Loucy (cell line): ENCODE results near the gene CD300LD.

Source experiments
- H2AFZ ChIP-seq: fragments of 200-600 bp; sonication (generic); 2 replicates; pipeline ENCODE4 v1.6.0; 2016; ENCODE audit warnings: antibody characterized with exemption, mild to moderate bottlenecking, low read length, moderate library complexity
- H3F3A ChIP-seq: fragments of 200-600 bp; 2 replicates; pipeline ENCODE4 v1.6.0; 2016; ENCODE audit warnings: antibody characterized with exemption, low read depth, mild to moderate bottlenecking
- H3K27me3 ChIP-seq: fragments of 200-600 bp; sonication (generic); 2 replicates; pipeline ENCODE4 v1.6.1; 2014; ENCODE audit warnings: low read length, mild to moderate bottlenecking; ENCODE audit not compliant: insufficient read depth, poor library complexity, severe bottlenecking
- H3K36me3 ChIP-seq: fragments of 200-600 bp; sonication (generic); 2 replicates; pipeline ENCODE4 v1.6.1; 2016; ENCODE audit warnings: low read length; ENCODE audit not compliant: insufficient read depth
- H3K4me1 ChIP-seq: fragments of 200-600 bp; sonication (generic); 2 replicates; pipeline ENCODE4 v1.5.1; 2014; ENCODE audit warnings: low read length, mild to moderate bottlenecking; ENCODE audit not compliant: insufficient read depth, poor library complexity, severe bottlenecking
- H3K4me2 ChIP-seq: fragments of 200-600 bp; sonication (generic); 2 replicates; pipeline ENCODE4 v1.6.0; 2014; ENCODE audit warnings: antibody characterized with exemption, low read length, low read depth, mild to moderate bottlenecking; ENCODE audit not compliant: poor library complexity, severe bottlenecking
- H3K4me3 ChIP-seq: fragments of 200-600 bp; sonication (generic); 2 replicates; pipeline ENCODE4 v1.5.1; 2014; ENCODE audit warnings: low read length, mild to moderate bottlenecking, mixed read lengths; ENCODE audit not compliant: poor library complexity, severe bottlenecking
- H3K79me2 ChIP-seq: fragments of 200-600 bp; sonication (generic); 2 replicates; pipeline ENCODE4 v1.6.1; 2014; ENCODE audit warnings: low read length; ENCODE audit not compliant: insufficient read depth
- H3K9ac ChIP-seq: fragments of 200-600 bp; sonication (generic); 2 replicates; pipeline ENCODE4 v1.6.0; 2014; ENCODE audit warnings: mild to moderate bottlenecking, low read depth, low read length, moderate library complexity; ENCODE audit not compliant: poor library complexity, severe bottlenecking
- H3K9me2 ChIP-seq: fragments of 200-600 bp; sonication (generic); replicated peaks from 2 replicates; pipeline ENCODE4 v1.6.1; 2016; ENCODE audit warnings: low read depth, low read length, mixed read lengths
- H3K9me3 ChIP-seq: fragments of 200-600 bp; sonication (generic); 2 replicates; pipeline ENCODE4 v1.6.1; 2014; ENCODE audit warnings: mild to moderate bottlenecking, antibody characterized with exemption, low read length, low read depth; ENCODE audit not compliant: insufficient read depth
- H4K20me1 ChIP-seq: fragments of 200-600 bp; sonication (generic); 2 replicates; pipeline ENCODE4 v1.6.0; 2014; ENCODE audit warnings: antibody characterized with exemption, low read length, mild to moderate bottlenecking; ENCODE audit not compliant: insufficient read depth, poor library complexity, severe bottlenecking
- CTCF ChIP-seq: fragments of 200-600 bp; sonication (generic); conservative IDR thresholded peaks from 2 replicates; pipeline ENCODE4 v1.5.1; 2014; ENCODE audit warnings: mild to moderate bottlenecking, antibody characterized with exemption, low read length
- EZH2phosphoT487 ChIP-seq: fragments of 200-600 bp; IDR thresholded peaks from 2 replicates; pipeline ENCODE4 v1.6.1; 2018; ENCODE audit warnings: antibody characterized with exemption, mild to moderate bottlenecking, moderate library complexity, borderline replicate concordance

CD300LD gene

GRCh38 chr17:74539281-74539820 is 52.7 kb downstream of the CD300LD start:
- H3K27me3 ChIP-seq = no peaks in the 10 kb centered on the region
- H4K20me1 ChIP-seq = no peaks in the 10 kb centered on the region
- no peaks in the 10 kb centered on the region for H3K9me3 ChIP-seq
- no peak overlapping the region for H3K9ac ChIP-seq
- H3K9me2 ChIP-seq = no peaks in the 10 kb centered on the region
- no peaks in the 10 kb centered on the region for H3F3A ChIP-seq
- TF ChIP-seq EZH2phosphoT487 (no peak), CTCF (no peak)
- H2AFZ ChIP-seq = no peak overlapping the region
- H3K36me3 ChIP-seq = no peaks in the 10 kb centered on the region
- H3K4me3 ChIP-seq = no peak overlapping the region
- no peaks in the 10 kb centered on the region for H3K4me1 ChIP-seq
- H3K79me2 ChIP-seq = no peaks in the 10 kb centered on the region
- H3K4me2 ChIP-seq = no peak overlapping the region

- H3K79me2 ChIP-seq = no peaks in the 10 kb centered on the region
- TF ChIP-seq CTCF (no peak), EZH2phosphoT487 (no peak)
- H4K20me1 ChIP-seq = no peaks in the 10 kb centered on the region
- H3K4me2 ChIP-seq = no peak overlapping the region
- H2AFZ ChIP-seq = no peak overlapping the region
- no peaks in the 10 kb centered on the region for H3K36me3 ChIP-seq
- no peaks in the 10 kb centered on the region for H3K27me3 ChIP-seq
- no peaks in the 10 kb centered on the region for H3K9me2 ChIP-seq
- no peaks in the 10 kb centered on the region for H3F3A ChIP-seq
- H3K9ac ChIP-seq = no peak overlapping the region
- no peaks in the 10 kb centered on the region for H3K4me1 ChIP-seq
- no peak overlapping the region for H3K4me3 ChIP-seq
- H3K9me3 ChIP-seq = no peaks in the 10 kb centered on the region
These were observed 55.2 kb downstream of the CD300LD start for GRCh38 chr17:74536890-74537289.

GRCh38 chr17:74532115-74532514 is 60.0 kb downstream of the CD300LD start:
- Histone ChIP-seq H3K9me2 (no peaks in the 10 kb centered on the region), H3K9me3 (no peaks in the 10 kb centered on the region), H3K36me3 (no peaks in the 10 kb centered on the region), H3K4me2 (no peak overlapping the region), H3K4me1 (no peaks in the 10 kb centered on the region), H3K4me3 (no peak overlapping the region), H4K20me1 (no peaks in the 10 kb centered on the region), H3K79me2 (no peaks in the 10 kb centered on the region), H3K9ac (no peak overlapping the region), H3F3A (no peaks in the 10 kb centered on the region), H3K27me3 (no peaks in the 10 kb centered on the region), H2AFZ (no peak overlapping the region)
- TF ChIP-seq EZH2phosphoT487 (no peak), CTCF (no peak)
